Frontal cortex (tissue), 4 donors: Measurements from ENCODE around the gene TMPRSS6. TPM values are rescaled to one million over a fixed set of nuclear protein-coding genes. Genes with fewer than 3 reads are reported as not detected.
"Not testable (repeated sequence)": the region's sequence is repeated elsewhere in the genome, so short reads cannot be mapped to it uniquely, and the experiment has no call there.

ENCODE experiments used
- DNase-seq, 2 donors: peaks; one replicate each; pipeline ENCODE4 v3.0.0; 2012; ENCODE audit warnings: low spot score in 2 of 2
- FAIRE-seq: peaks from 2 replicates; lab custom pipeline; 2012; peaks lifted over from hg19 to GRCh38; lab: Jason Lieb, UNC
- total RNA-seq: library from RNA; depleted of rRNA; stranded (reverse); fragments of >200 nt; gene quantifications from one replicate; pipeline ENCODE4 v1.2.3, GENCODE V29; 2014
- donor health status: control.
- donor health status: control.
- donor health status: control.

Gene TMPRSS6
- total RNA-seq, 1 donor from 2014 or later, result not detected

DNA sequence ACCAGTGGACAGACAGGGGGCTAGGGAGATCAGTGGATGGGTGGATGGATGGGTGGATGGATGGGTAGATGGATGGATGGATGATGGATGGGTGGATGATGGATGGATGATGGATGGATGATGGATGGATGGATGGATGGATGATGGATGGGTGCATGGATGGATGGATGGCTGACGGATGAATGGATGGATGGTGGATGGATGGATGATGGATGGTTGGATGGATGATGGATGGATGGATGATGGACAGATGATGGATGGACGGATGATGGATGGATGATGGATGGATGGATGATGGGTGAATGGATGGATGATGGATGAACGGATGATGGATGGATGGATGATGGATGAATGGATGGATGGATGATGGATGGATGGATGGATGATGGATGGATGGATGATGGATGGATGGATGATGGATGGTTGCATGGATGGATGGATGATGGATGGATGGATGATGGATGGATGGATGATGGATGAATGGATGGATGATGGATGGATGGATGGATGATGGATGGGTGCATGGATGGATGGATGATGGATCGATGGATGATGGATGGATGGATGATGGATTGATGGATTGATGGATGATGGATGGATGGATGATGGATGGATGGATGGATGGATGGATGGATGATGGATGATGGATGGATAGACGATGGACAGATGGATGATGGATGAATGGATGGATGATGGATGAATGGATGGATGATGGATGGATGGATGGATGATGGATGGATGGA is 37.5 kb downstream of the TMPRSS6 start:
- DNase-seq, FAIRE-seq: not testable (repeated sequence)

DNA sequence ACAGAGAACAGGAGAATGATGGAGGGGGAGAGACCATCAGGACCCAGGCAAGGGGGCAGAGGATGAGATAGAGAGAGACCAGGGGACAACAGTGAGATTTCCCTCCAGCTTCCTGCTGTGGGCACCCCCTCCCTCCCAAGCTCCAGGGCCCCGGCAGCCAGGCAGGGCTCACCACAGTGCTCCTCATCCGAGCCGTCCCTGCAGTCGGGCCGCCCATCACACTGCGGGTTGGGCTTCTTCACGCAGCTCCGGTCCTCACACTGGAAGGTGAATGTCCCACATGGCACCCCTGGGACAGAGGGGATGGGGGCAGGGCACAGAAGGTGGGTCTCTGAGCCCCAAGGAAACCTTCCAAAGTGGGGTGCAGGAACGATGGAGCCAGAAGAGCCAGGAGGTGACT is 38.8 kb downstream of the TMPRSS6 start:
- DNase-seq (no peak), FAIRE-seq (no peak)

DNA sequence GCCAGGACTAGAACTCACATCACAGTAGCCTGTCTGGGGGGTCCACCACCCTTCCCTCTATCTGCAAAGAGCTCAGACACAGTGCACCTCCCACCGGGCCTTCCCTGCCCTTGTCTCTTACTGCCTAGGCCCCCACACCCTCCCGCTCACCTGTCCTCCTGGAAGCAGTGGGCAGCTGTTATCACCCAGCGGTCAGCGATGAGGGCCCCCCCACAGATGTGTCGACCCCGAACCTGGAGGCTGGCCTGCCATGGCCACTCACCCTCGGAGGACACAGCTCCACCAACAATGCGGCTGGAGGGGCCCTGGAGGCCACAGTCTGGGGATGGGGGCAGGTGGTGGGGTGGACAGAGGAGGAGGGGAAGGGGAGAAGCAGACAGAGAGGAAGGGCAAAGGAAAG is 39.2 kb downstream of the TMPRSS6 start:
- FAIRE-seq (no peak), DNase-seq (no peak)

DNA sequence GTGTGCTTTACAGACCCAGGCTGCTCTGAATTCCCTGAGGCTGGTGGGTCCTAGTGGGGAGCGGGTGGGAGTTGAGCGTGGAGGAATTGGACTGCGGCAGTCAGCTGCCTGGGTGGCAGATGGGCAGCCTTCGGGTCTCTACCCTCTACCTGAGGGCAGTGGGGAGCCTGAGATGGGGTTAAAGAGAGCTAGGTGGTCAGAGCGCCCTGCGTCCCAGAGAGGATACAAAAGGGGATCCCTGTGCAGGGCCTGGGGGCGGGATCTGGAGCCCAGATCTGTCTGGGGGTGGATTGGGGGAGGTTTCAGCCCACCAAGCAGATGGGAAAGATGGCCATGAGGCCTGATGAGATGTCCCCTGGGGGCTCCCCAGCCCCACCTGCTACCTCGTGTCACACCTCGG is 39.8 kb downstream of the TMPRSS6 start:
- FAIRE-seq (no peak), DNase-seq (no peak)

DNA sequence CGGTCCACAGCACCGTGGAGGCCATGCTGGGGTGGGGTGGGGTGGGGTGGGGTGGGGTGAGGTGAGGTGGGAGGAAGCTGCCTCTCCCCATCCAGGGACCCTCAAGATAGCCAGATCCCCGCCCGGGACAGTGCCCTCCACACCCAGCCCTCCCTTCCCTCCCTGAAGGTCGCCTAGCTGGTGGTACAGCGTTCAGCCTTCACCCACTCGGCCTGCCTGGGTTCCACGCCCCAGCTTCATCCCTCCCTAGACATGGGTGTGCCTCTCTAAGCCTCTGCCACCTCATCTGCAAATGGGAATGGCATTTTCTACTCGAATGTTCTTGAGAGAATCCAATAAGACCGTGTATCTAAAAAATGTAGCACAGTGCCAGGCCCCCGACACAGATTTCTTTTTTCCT is 40.2 kb downstream of the TMPRSS6 start:
- DNase-seq, result no peak
- no peak for FAIRE-seq

DNA sequence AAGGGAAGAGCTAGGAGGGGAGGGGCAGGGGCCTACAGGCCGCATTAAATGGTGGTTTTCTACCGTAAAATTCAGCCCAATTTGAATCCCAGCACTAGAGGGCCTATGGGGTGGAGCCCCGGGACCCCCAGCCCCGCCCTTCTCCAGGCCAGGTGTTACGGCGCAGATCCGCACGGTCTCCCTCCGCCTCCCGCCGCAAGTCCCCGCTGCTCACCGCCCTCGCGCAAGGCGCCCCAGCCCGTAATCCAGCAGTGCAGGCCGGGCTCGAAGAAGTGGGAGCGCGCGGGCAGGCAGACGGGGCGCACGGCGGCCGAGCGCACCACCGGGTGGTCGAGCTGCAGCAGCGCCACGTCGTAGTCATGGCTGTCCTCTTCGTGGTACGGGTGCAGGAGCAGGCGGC is 40.7 kb downstream of the TMPRSS6 start:
- DNase-seq (no peak), FAIRE-seq (no peak)

DNA sequence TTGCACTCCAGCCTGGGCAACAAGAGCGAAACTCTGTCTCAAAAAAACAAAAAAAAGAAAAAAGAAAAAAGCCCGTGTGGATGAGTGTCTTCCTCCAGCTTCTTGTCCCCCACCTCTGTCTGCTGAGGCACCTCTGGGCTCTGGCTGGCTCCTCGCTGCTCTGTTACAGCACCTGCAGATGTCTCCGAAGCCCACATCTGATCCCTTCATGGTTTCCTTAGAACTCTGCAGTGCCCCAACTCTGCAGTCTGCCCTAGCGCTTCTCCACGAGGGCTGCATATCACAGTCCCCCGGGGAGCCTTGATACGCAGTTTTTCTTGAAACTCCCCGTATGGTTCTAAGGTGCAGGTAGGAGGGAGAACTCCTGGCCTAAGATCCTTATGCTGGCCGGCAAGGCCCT is 42.1 kb downstream of the TMPRSS6 start:
- FAIRE-seq, result no peak
- no peak for DNase-seq

DNA sequence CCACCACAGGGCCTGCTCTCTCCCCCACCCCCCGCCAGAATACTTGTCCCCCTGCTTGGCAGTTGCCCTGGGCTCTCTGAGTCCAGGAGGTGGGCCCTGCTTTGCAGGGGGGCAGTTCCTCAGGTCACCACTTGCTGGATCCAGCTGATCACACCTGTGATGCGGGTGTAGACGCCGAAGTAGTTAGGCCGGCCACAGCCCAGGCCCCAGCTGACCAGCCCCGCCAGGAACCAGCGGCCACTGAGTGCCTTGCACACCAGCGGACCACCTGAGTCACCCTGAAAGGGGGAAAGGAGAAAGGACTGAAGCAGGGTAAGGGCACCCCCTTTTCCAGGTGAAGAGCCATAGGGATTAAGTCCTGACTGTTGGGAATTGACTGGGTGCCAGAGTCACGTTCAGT is 43.6 kb downstream of the TMPRSS6 start:
- DNase-seq (no peak), FAIRE-seq (no peak)

DNA sequence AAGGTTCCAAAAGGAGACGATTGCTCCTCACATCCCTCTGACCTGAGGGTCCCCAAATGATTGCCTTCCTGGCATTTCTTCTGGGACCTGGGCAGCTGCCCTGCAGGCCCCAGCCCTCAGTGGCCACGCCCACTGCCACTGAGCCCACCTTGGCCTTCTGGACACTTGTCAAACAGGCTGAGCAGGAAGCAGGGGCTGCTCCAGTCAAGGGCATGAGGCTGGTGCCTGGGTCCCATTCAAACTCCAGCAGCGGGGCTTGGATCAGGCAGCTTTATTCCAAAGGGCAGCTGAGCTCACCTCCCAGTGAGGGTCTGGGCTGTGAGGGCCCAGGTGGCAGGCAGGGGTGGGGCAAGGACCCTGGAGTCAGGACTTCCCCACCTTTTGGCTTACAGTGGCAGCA is 44.3 kb downstream of the TMPRSS6 start:
- FAIRE-seq (no peak), DNase-seq (no peak)

DNA sequence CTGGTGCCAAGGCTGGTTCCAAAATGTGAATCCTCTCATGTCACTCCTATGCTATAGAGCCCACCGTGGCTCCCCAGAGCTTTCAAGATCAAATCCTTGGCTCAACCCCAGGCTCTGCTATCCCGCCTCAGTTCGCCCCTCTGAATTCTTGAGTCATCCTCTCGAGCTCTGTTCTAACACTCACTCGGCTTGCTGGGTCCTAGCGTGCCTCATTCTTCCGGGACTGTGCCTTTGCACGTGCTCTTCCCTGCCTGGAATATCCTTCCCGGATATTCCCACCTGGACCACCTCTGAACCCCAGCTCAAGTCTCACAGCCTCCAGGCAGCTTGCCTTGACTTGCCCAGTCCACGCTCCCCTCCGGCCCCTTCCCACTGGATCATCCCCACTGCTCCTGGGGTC is 45.0 kb downstream of the TMPRSS6 start:
- DNase-seq (no peak), FAIRE-seq (no peak)

DNA sequence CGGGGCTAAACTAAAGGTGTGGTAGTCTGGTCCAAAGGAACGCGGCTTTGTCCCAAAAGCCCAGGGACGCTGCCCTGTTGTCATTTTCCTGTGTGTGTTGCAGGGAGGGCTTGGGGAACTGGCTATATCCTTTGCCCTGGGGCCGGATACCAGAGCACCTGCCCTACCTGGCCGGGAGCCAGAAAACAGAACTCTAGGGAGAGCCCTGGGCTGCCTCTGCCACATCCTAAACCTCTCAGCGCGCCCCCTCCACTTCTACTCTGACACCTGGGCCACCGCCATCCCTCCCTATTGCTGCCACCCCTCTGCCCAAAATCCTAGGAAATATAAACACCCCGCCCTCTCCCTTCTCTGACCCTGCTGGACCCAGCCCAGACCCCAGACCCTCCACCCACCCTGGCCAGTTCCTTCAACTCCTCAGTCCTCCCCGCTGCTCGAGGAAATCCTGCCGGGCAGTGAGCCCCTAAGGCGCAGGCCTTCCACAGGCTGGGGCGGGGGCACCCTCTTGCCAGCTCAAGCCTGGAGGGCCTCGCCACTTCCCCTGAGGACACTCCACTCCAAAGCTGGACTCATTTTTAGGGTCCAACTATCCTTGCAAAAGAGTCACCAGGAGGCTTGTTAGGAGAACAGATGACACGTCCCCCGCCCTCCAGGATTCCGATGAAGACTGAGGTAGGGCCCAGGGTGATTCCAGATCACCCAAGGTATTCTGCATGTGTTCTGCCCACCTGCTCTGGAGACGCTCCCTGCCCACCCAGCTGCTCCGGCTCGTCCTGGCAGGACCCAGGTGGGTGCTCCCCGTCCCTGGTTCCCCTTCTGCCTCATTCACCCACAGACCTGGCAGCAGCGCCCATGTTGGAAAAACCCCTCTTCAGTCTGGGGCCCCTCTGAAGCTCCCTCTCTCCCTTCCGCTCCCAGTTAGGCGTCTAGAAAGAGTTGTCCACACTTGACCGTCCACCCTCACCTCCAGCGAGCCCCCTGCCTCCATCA is 45.8 kb downstream of the TMPRSS6 start:
- DNase-seq (no peak), FAIRE-seq (no peak)

DNA sequence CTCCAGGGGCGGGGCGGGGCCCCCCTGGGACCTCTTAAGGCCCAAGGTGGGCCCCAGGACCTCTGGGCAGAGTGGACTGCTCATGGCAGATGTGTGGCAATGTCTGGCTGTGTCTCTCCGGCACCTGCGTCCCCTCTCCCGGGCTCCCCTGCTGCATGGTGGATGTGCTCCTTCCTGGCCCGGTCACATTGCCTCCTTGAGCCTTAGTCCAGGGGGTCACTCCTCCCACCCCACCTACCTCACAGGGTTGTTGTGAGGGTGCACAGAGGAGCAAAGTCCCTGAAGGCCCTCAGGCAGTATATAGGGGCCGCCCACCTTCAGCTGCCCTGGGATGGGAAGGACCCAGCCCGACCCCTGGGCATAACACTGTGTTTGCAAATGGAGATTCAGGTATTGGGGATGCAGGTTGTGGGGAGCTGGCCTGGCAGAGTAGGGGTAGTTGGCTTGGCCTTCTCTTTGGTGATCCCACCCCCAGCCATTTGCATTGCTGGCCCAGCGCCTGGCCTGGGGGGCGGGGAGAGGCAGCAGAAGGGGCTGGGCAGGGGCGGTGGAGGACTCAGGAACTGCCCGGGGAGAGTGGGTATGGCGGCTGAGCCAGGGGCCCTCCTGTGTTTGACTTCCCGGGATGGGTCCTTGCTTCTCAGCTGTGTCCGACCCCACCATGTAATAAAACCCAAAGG is 46.7 kb downstream of the TMPRSS6 start:
- DNase-seq, result no peak
- FAIRE-seq, result no peak

DNA sequence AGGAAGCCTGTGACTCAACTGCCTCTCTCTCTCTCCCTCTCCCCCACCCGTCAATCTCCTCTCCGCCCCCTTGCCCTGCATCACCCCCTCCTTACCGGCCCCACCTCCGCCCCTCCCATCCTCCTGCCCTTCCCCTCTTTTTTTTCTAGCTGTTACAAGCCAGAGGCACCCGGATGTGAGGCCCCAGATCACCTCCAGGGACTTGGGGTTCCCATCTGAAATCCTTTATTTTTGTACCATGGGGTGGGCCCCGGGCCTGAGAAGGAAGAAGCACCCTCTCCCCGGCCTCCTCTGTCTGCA is 47.2 kb downstream of the TMPRSS6 start:
- no peak for FAIRE-seq
- no peak for DNase-seq

DNA sequence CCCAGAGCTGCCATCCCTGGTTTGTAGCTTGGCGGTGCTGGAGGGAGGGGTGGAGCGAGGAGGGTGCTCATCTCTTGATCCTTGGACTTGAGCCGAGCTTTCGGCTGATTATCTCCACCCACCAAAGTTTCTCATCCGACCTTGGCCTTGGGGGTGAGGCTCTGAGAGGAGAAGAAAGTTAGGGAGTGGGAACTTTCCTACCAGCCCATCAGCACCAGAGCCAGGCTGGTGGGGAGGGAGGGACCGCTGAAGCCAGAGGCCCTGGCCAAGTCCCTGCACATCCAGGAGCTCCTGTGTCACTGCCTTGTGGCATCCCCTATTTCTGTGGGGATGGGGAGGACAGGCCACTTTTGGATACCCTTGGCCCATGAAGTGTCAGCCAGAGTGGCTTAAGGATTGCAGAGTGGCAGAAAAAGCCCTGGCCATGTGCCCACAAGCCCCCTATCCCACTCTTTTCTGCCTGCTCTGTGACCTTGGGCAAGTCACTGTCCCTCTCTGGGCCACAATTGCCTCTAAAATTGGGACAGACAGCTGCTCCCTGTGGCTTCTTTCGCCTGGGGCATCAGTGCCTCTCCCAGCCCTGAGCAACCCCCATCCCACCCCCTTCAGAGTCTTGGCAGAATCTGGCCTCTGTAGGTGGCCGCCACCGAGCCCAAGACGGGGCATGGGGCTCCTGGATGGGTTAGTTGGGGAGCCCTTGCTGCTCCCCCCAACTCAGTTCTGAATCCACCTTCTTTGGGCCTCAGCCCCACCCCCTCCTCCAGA is 47.7 kb downstream of the TMPRSS6 start:
- no peak for DNase-seq
- no peak for FAIRE-seq

DNA sequence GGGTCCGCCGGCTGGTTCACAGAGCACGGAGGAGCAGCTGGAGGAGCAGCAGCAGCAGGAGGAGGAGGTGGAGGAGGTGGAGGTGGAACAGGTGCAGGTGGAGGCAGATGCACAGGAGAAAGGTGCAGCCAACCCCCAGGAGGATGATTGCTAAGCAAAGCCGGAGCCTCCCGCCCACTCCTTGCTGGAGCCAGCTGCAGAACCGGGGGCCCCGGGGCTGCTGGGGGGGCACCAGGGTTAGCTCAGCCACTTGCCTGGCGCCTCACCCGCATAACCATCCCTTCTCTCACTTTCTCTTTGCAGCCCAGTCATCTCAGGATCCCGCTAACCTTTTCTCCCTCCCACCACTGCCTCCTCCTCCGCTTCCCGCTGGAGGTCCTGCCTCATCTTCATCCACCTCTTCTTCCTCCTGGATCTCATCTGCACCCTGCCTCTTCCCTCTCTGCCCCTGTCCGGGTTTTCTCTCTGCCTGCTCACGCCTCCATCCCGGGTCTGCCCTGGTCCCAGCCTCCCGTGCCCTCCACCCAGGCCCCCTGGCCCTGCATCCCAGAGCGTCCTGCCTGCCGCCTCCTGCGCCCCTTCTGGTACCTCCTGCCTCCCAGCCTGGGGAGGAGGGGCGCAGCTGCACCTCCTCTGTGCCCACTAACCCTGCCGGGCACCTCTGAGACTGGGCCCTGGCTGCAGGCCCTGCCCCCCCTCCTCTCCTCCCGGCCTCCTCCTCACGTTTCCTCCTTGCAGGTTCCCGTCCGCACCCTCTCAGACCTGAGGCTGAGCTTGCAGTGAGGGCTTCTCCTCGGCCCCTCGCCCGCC is 48.5 kb downstream of the TMPRSS6 start:
- DNase-seq (no peak), FAIRE-seq (no peak)

DNA sequence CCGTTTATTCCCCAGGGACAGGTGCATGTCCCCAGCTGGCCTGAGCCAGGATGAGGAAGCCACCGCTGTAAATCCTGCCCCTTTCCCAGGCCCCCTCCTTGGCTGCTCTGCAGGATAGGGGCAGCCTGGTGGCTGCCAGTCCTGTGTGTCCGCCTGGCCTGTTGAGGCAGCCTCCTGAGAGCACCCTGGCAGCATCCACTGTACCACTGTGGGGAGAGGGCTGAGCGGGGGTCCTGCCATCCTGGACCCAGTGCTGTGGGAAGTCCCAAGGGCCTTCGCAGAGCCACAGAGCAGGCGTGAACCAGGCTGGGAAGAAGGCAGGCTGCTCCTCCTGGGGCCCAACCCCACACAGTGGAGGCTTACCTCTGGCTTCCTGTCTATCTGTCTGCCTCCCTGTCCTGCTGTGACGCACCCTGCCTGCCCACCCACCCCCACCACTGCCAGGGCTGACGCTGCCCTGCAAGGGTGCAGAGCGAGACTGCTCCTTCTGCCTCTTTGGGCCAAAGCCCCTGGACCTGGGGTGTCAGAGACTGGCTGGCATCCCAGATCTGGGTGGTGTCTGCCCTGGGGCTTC is 49.5 kb downstream of the TMPRSS6 start:
- FAIRE-seq (no peak), DNase-seq (no peak)

DNA sequence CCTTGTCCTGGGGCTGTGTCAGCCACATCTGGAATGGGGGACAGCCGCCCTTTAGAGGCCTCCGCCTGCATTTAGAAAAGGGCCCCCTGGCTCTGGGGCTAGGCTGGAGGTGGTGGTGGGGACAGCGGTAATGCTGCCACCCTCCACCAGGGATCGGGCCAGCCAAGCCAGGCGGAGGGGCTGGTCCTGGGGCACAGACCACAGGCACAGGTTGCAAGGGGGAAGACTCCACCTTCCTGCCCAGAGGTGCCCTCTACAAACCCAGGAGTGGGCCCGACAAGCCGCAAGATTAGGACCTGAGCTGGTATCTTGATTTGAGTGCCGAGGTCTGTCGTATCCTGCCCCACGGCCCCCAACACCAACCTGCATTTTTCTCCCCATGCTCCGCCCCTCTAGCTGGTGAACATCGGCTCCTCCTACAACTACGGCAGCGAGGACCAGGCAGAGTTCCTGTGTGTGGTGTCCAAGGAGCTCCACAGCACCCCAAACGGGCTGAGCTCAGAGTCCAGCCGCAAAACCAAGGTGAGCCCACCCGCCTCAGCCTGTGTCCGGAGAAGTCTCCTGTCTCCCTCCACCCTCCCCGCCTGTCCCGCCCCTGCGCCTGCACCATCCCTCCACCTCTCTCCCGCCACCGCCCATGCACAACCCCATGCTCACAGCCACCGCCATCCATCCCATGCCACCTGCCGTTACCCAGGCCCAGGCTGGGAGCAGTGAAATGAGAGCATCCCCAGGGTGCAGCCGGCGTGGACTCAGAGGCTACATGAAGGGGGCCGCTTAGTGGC is 50.4 kb downstream of the TMPRSS6 start:
- FAIRE-seq (no peak), DNase-seq (no peak)
